GM12864 (cell line): ENCODE results near the gene NANS.

ENCODE experiments used
- DNase-seq: peaks from one replicate; pipeline ENCODE4 v3.0.0-alpha.2; 2011; ENCODE audit warnings: low read depth
- H3K4me3 ChIP-seq: 2 replicates; pipeline ENCODE4 v1.5.1; 2011; ENCODE audit warnings: mild to moderate bottlenecking, low read depth, low read length, control low read depth
- TF ChIP-seq, protein P1 (sequence below): IDR thresholded peaks from 2 replicates; pipeline ENCODE4 v1.5.1; 2011; ENCODE audit warnings: low read depth, mild to moderate bottlenecking, moderate library complexity, low read length, control low read depth, inconsistent platforms; ENCODE audit errors: missing control alignments

NANS gene

DNA sequence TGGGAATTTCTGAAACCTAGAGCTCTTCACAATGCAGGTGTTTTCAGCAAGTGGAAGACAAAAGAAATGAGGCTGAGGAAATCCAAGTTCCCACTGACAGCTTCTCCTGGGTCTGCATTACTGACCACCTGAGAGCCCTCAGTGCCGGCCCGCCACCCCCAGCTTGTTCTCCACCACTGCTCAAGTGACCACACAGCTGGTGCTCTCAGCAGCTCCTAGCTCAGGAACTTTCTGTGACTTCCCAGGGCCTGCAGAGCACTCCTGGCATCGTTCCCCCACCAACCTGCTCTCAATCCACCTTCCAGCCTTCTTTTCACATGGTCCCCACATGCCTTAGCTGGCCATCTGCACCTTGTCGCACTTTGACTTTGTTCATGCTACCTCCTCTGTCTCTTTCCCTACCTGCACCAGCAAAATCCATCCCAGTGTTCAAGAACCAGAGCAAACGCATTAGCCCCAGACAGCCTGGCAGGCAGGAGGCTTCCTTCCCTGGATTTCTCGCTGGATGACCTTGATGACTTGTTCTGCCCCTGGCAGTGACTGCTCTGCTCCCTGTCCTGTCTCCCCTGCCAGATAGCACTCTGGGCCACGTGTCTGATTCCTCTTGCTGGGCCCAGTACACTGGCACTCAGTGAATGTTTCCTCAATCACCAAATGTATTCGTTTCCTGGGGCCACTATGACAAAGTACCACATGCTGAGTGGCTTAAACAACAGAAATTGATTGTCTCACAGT lies 35.1 kb upstream of the NANS start:
- no peak overlapping the region for H3K4me3 ChIP-seq
- TF ChIP-seq, protein P1, sequence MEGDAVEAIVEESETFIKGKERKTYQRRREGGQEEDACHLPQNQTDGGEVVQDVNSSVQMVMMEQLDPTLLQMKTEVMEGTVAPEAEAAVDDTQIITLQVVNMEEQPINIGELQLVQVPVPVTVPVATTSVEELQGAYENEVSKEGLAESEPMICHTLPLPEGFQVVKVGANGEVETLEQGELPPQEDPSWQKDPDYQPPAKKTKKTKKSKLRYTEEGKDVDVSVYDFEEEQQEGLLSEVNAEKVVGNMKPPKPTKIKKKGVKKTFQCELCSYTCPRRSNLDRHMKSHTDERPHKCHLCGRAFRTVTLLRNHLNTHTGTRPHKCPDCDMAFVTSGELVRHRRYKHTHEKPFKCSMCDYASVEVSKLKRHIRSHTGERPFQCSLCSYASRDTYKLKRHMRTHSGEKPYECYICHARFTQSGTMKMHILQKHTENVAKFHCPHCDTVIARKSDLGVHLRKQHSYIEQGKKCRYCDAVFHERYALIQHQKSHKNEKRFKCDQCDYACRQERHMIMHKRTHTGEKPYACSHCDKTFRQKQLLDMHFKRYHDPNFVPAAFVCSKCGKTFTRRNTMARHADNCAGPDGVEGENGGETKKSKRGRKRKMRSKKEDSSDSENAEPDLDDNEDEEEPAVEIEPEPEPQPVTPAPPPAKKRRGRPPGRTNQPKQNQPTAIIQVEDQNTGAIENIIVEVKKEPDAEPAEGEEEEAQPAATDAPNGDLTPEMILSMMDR, result no peak
- DNase-seq, result no peak

DNA sequence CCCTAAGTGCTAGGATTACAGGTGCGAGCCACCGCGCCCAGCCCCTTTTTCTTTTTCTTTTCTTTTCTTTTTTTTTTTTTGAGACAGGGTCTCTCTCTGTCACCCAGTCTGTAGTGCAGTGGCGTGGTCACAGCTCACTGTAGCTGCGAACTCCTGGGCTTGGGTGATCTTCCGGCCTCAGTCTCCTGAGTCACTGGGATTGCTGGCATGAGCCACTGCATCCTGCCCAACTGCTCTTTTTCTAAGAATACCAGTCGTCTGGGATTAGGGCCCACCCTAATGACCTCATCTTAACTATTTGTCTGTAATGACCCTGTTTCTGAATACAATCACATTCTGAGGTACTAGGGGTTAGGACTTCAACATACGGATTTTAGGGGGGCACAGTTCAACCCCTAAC lies 34.1 kb upstream of the NANS start:
- DNase-seq, result no peak
- TF ChIP-seq, protein P1, result no peak
- no peak overlapping the region for H3K4me3 ChIP-seq

DNA sequence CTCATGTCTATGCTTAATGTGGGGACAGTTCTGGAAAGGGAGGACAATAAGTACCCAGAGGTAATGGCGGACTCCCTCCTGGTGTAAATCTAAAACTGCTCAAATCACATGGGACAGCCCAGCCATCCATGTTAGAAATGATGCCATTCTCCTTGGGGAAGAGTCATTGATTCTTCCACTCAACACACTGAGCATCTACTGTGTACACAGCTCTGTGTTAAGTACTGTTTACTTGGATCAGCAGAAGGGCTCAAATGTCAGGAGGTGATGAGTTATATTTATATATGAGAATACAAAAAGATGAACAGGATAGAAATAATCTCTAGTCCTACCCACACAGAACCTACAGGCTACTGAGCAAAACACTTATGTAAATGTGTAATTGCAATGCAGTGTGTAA lies 31.8 kb upstream of the NANS start:
- no peak for DNase-seq
- TF ChIP-seq, protein P1, result no peak
- no peak overlapping the region for H3K4me3 ChIP-seq

DNA sequence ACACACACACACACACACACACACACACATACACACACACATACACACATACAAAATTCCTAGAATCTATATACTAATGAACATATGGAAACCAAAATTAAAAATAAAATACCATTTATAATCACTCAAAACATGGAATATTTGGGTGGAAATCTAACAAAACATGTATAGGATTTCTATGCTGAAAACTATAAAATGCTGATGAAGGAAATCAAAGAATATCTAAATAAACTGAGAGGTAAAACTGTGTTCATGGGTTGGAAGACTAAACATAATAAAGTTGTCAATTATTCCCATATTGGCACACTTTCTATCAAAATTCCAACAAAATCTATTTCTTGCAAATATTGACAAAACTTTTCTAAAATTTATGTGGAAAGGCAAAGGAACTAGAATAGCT lies 25.4 kb upstream of the NANS start:
- no peak overlapping the region for H3K4me3 ChIP-seq
- no peak for DNase-seq
- TF ChIP-seq, protein P1, result no peak

DNA sequence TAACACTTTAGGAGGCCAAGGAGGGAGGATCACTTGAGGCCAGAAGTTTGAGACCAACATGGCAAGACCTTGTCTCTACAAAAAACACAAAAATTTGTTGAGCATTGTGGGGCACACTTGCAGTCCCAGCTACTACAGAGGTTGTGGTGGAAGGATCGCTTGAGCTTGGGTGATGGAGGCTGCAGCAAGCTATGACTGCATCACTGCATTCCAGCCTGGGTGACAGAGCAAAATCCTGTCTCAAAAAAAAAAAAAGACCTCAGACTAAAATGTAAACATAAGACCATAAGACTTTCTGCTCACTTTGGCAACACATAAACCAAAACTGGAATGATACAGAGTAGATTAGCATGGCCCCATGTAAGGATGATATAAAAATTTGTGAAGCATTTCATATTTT lies 24.6 kb upstream of the NANS start:
- TF ChIP-seq, protein P1, result no peak
- no peak overlapping the region for H3K4me3 ChIP-seq
- DNase-seq, result no peak

DNA sequence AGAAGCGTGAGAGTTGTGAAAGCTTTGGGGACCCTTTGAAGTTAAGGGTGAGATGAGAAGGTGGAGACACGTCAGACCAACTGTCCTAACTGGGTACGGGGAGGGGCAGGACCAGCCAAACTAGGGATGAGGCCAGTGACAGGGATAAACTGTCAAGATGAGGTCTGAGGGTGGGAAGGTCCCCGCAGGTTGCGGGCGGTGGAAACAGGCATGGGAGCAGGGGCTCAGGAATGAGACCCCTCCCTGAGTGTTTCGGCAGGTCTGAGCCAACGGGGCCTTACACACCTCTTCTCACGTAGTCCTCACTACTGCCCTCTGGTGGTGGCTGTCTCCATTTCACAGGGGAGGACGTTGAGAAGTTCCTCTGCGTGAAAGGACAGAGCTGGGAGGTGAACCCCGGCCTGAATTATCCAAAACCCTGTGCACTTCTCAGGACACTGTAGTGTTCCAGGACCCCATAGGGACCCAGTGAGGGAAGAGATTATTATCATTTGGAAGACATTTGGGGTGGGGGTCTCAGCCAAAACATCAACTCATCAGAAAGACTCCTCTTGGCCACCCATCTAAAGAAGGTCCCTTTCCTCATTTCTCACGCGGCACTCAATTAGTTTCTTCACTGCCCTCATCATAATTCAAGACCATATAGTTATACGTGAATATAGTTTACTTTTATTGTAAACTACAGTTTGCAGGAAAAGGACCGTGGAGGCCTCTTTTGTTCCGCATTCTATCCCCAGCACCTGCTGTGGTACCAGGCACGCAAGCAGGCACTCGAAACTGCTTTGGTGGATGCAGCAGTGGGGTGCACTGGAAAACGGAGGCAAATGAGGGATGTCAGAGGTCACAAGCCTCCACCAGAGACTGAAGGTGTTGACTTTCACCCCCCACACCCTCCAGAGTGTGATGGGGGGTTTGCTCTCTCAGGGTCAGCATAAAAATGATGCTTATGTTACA lies 21.7 kb upstream of the NANS start:
- peak overlapping the region; percentile 31 for H3K4me3 ChIP-seq
- peak; percentile 88 for DNase-seq
- TF ChIP-seq, protein P1, result peak; percentile 88
